NT2/D1 (cell line): ENCODE data around the gene FAM110C.
"Not testable (repeated sequence)": the region's sequence is repeated elsewhere in the genome, so short reads cannot be mapped to it uniquely, and the experiment has no call there.

Experiments
- DNase-seq: peaks from one replicate; pipeline ENCODE4 v3.0.0-alpha.2; 2011; ENCODE audit warnings: low read depth, low spot score
- H3K27me3 ChIP-seq: 2 replicates; pipeline ENCODE4 v1.6.0; 2011; ENCODE audit warnings: mild to moderate bottlenecking; ENCODE audit not compliant: insufficient read length, insufficient read depth
- H3K36me3 ChIP-seq: 2 replicates; pipeline ENCODE4 v1.6.1; 2011; ENCODE audit warnings: mild to moderate bottlenecking, low read length, mixed read lengths; ENCODE audit not compliant: insufficient read depth, insufficient read length
- H3K4me1 ChIP-seq: 2 replicates; pipeline ENCODE4 v1.5.1; 2011; ENCODE audit not compliant: insufficient read depth, insufficient read length
- H3K4me3 ChIP-seq: 2 replicates; pipeline ENCODE4 v1.5.1; 2011; ENCODE audit warnings: low read depth; ENCODE audit not compliant: insufficient read length
- H3K9ac ChIP-seq: 2 replicates; pipeline ENCODE4 v1.6.0; 2011; ENCODE audit warnings: low read depth; ENCODE audit not compliant: insufficient read length
- H3K9me3 ChIP-seq: 2 replicates; pipeline ENCODE4 v1.5.1; 2011; ENCODE audit warnings: mild to moderate bottlenecking, low read length; ENCODE audit not compliant: insufficient read depth
- SUZ12 ChIP-seq: IDR thresholded peaks from 2 replicates; pipeline ENCODE4 v1.6.1; 2011; ENCODE audit not compliant: insufficient read length, insufficient read depth; ENCODE audit errors: extremely low read depth
- YY1 ChIP-seq: IDR thresholded peaks from 2 replicates; pipeline ENCODE4 v1.6.1; 2011; ENCODE audit not compliant: insufficient read length, insufficient read depth
- ZNF274 ChIP-seq: IDR thresholded peaks from 2 replicates; pipeline ENCODE4 v1.6.1; 2011; ENCODE audit warnings: mild to moderate bottlenecking, low read depth, low read length

The FAM110C gene

GRCh38 chr2:25543-25942 is 20.8 kb downstream of the FAM110C start:
- no peak for DNase-seq
- Histone ChIP-seq H3K36me3 (no peaks in the 10 kb centered on the region), H3K9me3 (no peaks in the 10 kb centered on the region), H3K4me1 (no peaks in the 10 kb centered on the region), H3K9ac (no peak overlapping the region), H3K27me3 (no peaks in the 10 kb centered on the region), H3K4me3 (no peak overlapping the region)
- TF ChIP-seq ZNF274: no peak
- no peak for TF ChIP-seq SUZ12
- no peak for TF ChIP-seq YY1

GRCh38 chr2:24591-24990 is 21.7 kb downstream of the FAM110C start:
- H3K9me3 ChIP-seq, H3K27me3 ChIP-seq, H3K36me3 ChIP-seq, DNase-seq, H3K9ac ChIP-seq, H3K4me1 ChIP-seq, H3K4me3 ChIP-seq: not testable (repeated sequence)

DNA sequence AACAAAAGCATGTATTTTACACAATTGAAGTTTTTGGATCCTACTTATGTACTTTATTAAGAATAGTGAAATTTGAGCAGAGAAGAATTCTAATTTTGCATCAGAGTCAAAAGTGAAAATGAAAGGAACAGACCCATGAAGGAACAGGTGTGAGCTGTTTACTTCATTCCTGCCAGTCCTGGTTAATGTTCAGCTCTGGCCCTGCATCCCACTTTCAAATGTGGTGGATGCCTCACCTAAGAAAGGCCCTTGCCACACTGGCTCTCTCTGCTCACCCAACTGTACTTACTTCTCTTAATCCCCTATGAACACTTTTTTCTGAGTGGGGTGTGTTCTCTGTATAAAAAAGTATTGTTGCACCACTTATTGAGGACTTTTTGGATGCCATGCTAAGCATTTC is 22.2 kb downstream of the FAM110C start:
- DNase-seq: no peak
- no peak overlapping the region for H3K9ac ChIP-seq
- H3K36me3 ChIP-seq: no peaks in the 10 kb centered on the region
- TF ChIP-seq YY1 (no peak), SUZ12 (no peak), ZNF274 (no peak)
- no peaks in the 10 kb centered on the region for H3K4me1 ChIP-seq
- H3K27me3 ChIP-seq: no peaks in the 10 kb centered on the region
- H3K9me3 ChIP-seq: no peaks in the 10 kb centered on the region
- no peak overlapping the region for H3K4me3 ChIP-seq

GRCh38 chr2:23283-23682 is 23.0 kb downstream of the FAM110C start:
- Histone ChIP-seq H3K27me3 (no peaks in the 10 kb centered on the region), H3K9me3 (no peaks in the 10 kb centered on the region), H3K4me3 (no peak overlapping the region), H3K36me3 (no peaks in the 10 kb centered on the region), H3K4me1 (no peaks in the 10 kb centered on the region), H3K9ac (no peak overlapping the region)
- no peak for DNase-seq
- TF ChIP-seq SUZ12: no peak
- TF ChIP-seq ZNF274: no peak
- no peak for TF ChIP-seq YY1

GRCh38 chr2:22244-22643 is 24.1 kb downstream of the FAM110C start:
- not testable (repeated sequence) for H3K4me1 ChIP-seq, H3K9me3 ChIP-seq, H3K9ac ChIP-seq, H3K4me3 ChIP-seq, H3K36me3 ChIP-seq, H3K27me3 ChIP-seq, DNase-seq

- H3K9ac ChIP-seq, H3K9me3 ChIP-seq, H3K4me1 ChIP-seq, H3K36me3 ChIP-seq, H3K27me3 ChIP-seq, DNase-seq, H3K4me3 ChIP-seq: not testable (repeated sequence)
Observed at GRCh38 chr2:20259-20658, 26.0 kb downstream of the FAM110C start.

DNA sequence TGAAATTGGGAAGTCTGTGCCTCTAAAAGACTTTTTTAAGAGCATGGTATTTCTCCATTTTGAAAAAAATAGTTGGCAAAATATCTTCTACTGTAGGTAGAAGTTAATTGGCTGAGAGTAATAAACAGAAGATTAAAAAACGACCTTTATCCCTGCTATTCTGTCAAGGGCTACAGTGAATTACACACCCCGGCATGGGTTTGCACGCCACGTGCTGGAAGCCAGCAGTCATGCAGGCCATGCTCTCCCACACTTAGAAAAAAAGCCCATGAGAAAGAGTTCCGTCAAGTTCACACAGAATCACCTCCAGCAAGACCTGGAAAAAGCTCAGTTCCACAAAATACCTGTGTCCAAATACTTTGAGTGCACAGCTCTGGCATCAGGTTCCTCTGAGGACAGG is 26.8 kb downstream of the FAM110C start:
- Histone ChIP-seq H3K4me1 (no peaks in the 10 kb centered on the region), H3K9ac (no peak overlapping the region), H3K36me3 (no peaks in the 10 kb centered on the region), H3K9me3 (no peaks in the 10 kb centered on the region), H3K4me3 (no peak overlapping the region), H3K27me3 (no peaks in the 10 kb centered on the region)
- no peak for TF ChIP-seq SUZ12
- no peak for TF ChIP-seq ZNF274
- no peak for TF ChIP-seq YY1
- no peak for DNase-seq

DNA sequence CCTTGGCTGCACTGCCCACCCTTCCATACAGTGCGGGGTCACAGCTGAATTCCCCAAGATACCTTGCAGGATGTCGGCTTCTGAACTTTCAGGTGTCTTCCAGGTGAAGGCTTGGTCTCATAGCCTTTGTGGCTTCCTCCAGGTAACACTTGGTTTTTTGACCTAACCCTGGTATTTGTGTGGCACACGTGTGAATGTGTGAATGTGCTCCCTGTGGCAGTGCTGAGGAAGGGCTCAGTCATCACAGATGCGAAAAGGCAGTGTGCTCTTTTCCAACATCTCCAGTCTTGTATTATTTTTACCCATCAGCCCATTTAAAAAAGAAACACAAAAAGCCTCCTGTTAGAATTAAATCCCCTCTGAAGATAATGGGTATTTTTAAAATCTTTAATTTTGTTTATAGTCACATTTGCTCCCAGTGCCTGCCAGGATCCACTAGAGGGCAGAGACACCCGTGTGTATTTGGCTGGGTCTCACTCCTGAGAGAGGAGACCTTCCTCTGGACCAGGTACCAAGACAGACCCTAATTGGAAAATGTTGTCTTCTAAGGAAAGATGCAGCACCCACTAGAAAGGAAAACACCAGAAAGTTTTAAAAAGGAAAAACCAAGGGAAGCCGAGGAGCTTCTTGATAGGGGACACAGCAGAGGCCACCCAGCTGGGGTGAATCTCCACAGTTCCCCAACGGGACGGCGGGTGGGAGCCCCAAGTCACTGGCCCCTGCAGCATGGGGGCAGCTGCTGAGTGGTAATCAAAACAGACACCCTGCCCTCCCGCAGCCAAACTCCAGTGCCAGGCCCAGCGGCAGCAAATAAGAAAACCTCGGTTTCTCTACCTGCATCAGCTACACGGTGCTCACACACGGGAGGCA is 27.7 kb downstream of the FAM110C start:
- no peaks in the 10 kb centered on the region for H3K4me1 ChIP-seq
- H3K9me3 ChIP-seq: no peaks in the 10 kb centered on the region
- no peaks in the 10 kb centered on the region for H3K27me3 ChIP-seq
- no peak overlapping the region for H3K9ac ChIP-seq
- DNase-seq: no peak
- no peaks in the 10 kb centered on the region for H3K36me3 ChIP-seq
- H3K4me3 ChIP-seq: no peak overlapping the region
- TF ChIP-seq ZNF274 (no peak), SUZ12 (no peak), YY1 (no peak)

DNA sequence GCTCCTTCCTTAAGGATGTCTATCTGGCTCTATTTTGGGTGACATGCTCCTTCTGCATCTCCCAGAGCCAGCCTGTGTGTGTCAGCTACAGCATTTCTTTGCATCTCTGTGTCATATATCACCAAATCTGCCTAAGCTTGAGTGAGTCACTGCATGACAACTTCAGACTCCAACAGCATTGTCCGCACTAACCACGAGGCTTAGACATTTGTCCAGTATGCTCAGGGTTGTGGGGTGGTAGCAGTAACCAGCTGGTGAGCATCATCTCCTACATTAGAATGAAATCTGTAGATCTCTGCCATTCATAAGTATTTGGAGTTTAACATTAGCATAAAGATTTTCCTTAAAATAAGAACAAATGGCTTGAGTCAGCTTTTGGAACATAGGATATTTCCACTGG is 30.4 kb downstream of the FAM110C start:
- not testable (repeated sequence) for H3K4me3 ChIP-seq, H3K36me3 ChIP-seq, H3K27me3 ChIP-seq, H3K9ac ChIP-seq, DNase-seq, H3K4me1 ChIP-seq
- peaks cover 14% of the 10 kb centered on the region for H3K9me3 ChIP-seq
